H1 (cell line): Measurements from ENCODE around the gene UNK. TPM values are rescaled to one million over a fixed set of nuclear protein-coding genes. Genes with fewer than 3 reads are reported as not detected.

Source experiments
- FOSL1 ChIP-seq: IDR thresholded peaks from 2 replicates; pipeline ENCODE4 v1.6.1; 2011; ENCODE audit warnings: mild to moderate bottlenecking, low read depth, low read length, moderate library complexity; ENCODE audit not compliant: insufficient read depth
- GTF2F1 ChIP-seq: IDR thresholded peaks from 2 replicates; pipeline ENCODE4 v1.6.1; 2012; ENCODE audit warnings: low read depth, low read length, improper control_type of control experiment, borderline replicate concordance
- HDAC6 ChIP-seq: IDR thresholded peaks from one replicate; pipeline ENCODE4 v1.7.1; 2012; ENCODE audit warnings: low read depth, mild to moderate bottlenecking, inconsistent platforms, low read length, moderate library complexity
- KDM5A ChIP-seq: fragments of 200-600 bp; IDR thresholded peaks from 2 replicates; pipeline ENCODE4 v1.7.1; 2012; ENCODE audit warnings: mild to moderate bottlenecking, low read length, inconsistent platforms, mixed read lengths
- RFX5 ChIP-seq: IDR thresholded peaks from 2 replicates; pipeline ENCODE4 v1.6.1; 2011; ENCODE audit warnings: low read depth, low read length, improper control_type of control experiment, borderline replicate concordance
- polyA plus RNA-seq, 7 experiments: library from polyadenylated mRNA; depleted of rRNA in 3 of 7; stranded (reverse) in 5 of 7; unstranded in 2 of 7; fragments of >200 nt in 5 of 7; fragments of 200-250 nt in 2 of 7; gene quantifications; 1 replicate in 5 of 7; 2 replicates in 1 of 7; 4 replicates in 1 of 7; pipeline versions ENCODE4 v1.2.1 to v1.2.3, GENCODE V29; 2011 to 2013; ENCODE audit warnings: missing spikeins in 2 of 7, mixed read lengths in 2 of 7
- total RNA-seq: library from RNA; stranded (reverse); fragmentation: NEBNext Ultra II Directional; extraction: Animal tissue kit (Norgen Biotek cat#: 25700); gene quantifications from 2 replicates; pipeline ENCODE4 v1.2.1, GENCODE V29; 2021

The UNK gene
- total and polyA plus RNA-seq, 2 of the 8 experiments (the other 6 are each of a cell fraction or from before 2014, with no cell fraction given), result 24.2 to 33.3 TPM

GRCh38 chr17:75750661-75751423 lies 33.8 kb upstream of the UNK start (continued):
- TF ChIP-seq RFX5 (no peak), KDM5A (no peak), GTF2F1 (no peak), HDAC6 (no peak), FOSL1 (no peak)
- TF ChIP-seq, all 59 proteins: peak for 0
